Measurements from ENCODE around the gene IGDCC3.

DNA sequence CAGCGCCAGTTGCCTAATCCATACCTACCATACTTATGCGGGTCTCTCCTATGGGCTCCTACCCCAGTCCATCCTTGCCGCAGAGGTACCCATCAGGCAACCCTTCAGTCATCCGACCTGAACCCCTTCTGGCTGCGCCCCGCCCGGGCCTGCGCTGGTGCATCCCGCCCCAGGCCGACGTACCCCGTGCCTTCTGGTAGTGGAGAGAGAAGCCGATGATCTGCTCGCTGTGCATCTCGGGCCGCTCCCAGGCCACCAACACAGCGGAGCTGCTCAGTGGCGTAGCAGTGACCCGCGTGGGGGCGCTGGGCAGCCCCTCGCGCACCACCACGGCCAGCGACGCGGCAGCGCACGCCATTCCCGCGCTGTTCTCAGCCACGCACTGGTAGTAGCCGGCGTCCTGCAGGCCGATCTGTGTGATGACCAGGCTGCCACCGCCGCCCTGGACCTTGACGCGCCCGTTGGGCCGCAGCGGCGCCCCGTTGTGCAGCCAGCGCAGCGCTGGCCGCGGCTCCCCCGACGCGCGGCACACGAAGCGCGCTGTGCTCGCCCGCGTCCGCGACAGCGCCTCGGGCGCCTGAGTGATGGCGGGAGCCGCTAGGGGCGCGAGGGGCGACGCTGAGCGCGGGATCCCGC lies 17.9 kb upstream of the IGDCC3 start:
- TF ChIP-seq GABPA (IDR thresholded peaks at IDR 0.05; ENCODE audit: low read depth) (no peak), NRF1 (conservative IDR thresholded peaks at IDR 0.05; ENCODE audit: low read depth, low read length) (no peak), TCF7 (IDR thresholded peaks at IDR 0.05; ENCODE audit: borderline replicate concordance) (no peak), CBX3 (IDR thresholded peaks at IDR 0.05; ENCODE audit: borderline replicate concordance, low read depth) (no peak), SUZ12 (IDR thresholded peaks at IDR 0.05; ENCODE audit: unreplicated experiment) (no peak), IRF4 (IDR thresholded peaks at IDR 0.05; ENCODE audit: low read depth, low read length) (no peak), HDAC2 (IDR thresholded peaks at IDR 0.05) (no peak), TAF1 (IDR thresholded peaks at IDR 0.05; ENCODE audit: borderline replicate concordance, low read depth, low read length) (no peak), FOXM1 (IDR thresholded peaks at IDR 0.05; ENCODE audit: low read depth, low read length) (no peak), TCF3 (IDR thresholded peaks at IDR 0.05; ENCODE audit: borderline replicate concordance, insufficient read depth, low read depth, low read length) (no peak)
- TF ChIP-seq, protein P1, sequence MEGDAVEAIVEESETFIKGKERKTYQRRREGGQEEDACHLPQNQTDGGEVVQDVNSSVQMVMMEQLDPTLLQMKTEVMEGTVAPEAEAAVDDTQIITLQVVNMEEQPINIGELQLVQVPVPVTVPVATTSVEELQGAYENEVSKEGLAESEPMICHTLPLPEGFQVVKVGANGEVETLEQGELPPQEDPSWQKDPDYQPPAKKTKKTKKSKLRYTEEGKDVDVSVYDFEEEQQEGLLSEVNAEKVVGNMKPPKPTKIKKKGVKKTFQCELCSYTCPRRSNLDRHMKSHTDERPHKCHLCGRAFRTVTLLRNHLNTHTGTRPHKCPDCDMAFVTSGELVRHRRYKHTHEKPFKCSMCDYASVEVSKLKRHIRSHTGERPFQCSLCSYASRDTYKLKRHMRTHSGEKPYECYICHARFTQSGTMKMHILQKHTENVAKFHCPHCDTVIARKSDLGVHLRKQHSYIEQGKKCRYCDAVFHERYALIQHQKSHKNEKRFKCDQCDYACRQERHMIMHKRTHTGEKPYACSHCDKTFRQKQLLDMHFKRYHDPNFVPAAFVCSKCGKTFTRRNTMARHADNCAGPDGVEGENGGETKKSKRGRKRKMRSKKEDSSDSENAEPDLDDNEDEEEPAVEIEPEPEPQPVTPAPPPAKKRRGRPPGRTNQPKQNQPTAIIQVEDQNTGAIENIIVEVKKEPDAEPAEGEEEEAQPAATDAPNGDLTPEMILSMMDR (IDR thresholded peaks at IDR 0.05 in 2 of 3, conservative IDR thresholded peaks at IDR 0.05 in 1 of 3; ENCODE audit: control insufficient read depth in 2 of 3, extremely low read depth in 1 of 3, insufficient read depth in 1 of 3, low read depth in 3 of 3, low read length in 3 of 3), result no peak
- TF ChIP-seq, protein P2, sequence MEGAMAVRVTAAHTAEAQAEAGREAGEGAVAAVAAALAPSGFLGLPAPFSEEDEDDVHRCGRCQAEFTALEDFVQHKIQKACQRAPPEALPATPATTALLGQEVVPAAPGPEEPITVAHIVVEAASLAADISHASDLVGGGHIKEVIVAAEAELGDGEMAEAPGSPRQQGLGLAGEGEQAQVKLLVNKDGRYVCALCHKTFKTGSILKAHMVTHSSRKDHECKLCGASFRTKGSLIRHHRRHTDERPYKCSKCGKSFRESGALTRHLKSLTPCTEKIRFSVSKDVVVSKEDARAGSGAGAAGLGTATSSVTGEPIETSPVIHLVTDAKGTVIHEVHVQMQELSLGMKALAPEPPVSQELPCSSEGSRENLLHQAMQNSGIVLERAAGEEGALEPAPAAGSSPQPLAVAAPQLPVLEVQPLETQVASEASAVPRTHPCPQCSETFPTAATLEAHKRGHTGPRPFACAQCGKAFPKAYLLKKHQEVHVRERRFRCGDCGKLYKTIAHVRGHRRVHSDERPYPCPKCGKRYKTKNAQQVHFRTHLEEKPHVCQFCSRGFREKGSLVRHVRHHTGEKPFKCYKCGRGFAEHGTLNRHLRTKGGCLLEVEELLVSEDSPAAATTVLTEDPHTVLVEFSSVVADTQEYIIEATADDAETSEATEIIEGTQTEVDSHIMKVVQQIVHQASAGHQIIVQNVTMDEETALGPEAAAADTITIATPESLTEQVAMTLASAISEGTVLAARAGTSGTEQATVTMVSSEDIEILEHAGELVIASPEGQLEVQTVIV (IDR thresholded peaks at IDR 0.05; ENCODE audit: borderline replicate concordance, partially characterized antibody), result no peak
- TF ChIP-seq, protein P3, sequence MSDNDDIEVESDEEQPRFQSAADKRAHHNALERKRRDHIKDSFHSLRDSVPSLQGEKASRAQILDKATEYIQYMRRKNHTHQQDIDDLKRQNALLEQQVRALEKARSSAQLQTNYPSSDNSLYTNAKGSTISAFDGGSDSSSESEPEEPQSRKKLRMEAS (IDR thresholded peaks at IDR 0.05; ENCODE audit: low read depth, low read length), result no peak
